HFF-Myc (cell line): ENCODE data around the gene JTB.

ENCODE experiments used
- DNase-seq: peaks from one replicate; pipeline ENCODE4 v3.0.0-alpha.2; 2011; ENCODE audit warnings: low read depth; ENCODE audit errors: extremely low read depth
- H3K4me3 ChIP-seq: replicated peaks from 2 replicates; pipeline ENCODE4 v1.5.1; 2011; ENCODE audit warnings: low read depth, mild to moderate bottlenecking, control low read depth, low read length
- TF ChIP-seq, protein P1 (sequence below): IDR thresholded peaks from 2 replicates; pipeline ENCODE4 v1.5.1; 2012; ENCODE audit warnings: mild to moderate bottlenecking, low read depth, low read length, control low read depth; ENCODE audit errors: missing control alignments

Gene JTB

GRCh38 chr1:153932156-153933131, 45.0 kb downstream of the JTB start:
- H3K4me3 ChIP-seq: no peak overlapping the region
- TF ChIP-seq, protein P1, sequence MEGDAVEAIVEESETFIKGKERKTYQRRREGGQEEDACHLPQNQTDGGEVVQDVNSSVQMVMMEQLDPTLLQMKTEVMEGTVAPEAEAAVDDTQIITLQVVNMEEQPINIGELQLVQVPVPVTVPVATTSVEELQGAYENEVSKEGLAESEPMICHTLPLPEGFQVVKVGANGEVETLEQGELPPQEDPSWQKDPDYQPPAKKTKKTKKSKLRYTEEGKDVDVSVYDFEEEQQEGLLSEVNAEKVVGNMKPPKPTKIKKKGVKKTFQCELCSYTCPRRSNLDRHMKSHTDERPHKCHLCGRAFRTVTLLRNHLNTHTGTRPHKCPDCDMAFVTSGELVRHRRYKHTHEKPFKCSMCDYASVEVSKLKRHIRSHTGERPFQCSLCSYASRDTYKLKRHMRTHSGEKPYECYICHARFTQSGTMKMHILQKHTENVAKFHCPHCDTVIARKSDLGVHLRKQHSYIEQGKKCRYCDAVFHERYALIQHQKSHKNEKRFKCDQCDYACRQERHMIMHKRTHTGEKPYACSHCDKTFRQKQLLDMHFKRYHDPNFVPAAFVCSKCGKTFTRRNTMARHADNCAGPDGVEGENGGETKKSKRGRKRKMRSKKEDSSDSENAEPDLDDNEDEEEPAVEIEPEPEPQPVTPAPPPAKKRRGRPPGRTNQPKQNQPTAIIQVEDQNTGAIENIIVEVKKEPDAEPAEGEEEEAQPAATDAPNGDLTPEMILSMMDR: no peak
- DNase-seq: no peak

DNA sequence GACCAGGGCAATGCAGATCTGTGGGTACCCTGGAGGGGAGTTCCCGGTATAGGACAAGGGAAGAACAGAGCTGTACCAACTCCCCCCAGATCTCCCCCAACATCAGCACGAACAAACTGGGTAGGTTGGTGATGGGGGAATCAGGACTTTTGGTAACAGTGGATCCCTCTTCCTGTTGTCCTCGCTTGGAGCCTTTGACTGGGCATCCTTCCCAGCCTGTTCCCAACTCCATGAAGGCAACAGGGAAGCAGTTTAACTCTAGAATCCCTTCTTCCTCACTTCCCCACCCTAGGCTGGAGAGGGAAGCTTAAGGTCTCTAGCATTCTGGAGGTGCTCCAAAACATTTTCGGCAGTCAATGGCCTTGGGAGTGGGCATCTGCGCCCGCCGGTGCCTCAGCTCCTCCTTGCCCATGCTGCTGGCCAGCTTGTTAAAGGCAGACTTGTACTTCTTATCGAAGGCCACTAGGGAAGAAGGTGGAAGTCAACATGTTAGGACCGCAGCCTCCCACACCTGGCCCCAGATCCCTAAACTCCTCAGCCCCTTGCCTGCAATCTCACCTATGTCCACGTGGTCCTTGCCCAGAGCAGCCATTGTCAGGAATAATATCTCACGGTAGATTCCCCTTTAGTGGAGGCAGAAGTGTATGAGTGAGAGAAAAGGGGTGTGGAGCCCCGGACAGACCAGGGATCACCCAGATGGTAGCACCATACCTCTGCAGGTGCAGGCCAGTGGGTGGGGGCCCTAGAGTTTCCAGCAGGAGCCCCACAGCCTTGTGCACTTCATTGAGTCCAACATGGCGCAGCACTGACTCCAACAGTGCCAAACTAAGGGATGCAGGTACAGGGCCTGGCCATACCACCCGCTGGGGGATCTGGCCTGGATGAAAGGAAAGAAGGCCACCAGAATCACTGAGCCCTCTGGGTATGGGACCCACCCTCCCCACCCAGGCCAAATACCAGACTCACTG, 47.2 kb downstream of the JTB start:
- TF ChIP-seq, protein P1: no peak
- no peak overlapping the region for H3K4me3 ChIP-seq
- no peak for DNase-seq

GRCh38 chr1:153929426-153929825, 48.0 kb downstream of the JTB start:
- TF ChIP-seq, protein P1: no peak
- no peak for DNase-seq
- H3K4me3 ChIP-seq: no peak overlapping the region

DNA sequence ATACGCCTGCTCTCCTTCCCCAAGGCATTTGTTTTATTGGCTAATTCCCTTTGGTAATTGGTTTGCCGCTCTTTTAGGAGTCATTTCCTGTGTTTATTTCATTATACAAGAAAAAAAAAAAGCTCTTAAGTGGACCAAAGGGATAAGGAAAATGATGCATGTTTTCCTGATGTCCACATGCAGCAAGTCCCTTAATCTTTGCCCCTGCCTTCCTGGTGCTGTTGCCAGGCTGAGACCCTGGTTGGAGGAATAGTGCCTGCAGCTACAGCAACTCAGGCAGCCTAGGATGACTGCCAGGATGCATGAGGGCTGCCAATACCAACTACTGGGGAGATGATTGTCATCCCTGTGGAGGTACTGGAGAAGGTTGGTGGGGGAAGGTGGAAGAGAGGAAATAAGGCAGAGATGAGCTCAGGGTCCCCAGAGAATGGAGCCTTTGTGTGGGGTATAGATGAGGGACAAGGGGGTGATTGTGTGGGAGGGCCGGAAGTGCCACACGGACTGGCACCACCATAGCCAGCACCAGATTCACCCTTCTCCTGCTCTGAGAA, 48.6 kb downstream of the JTB start:
- H3K4me3 ChIP-seq: no peak overlapping the region
- TF ChIP-seq, protein P1: no peak
- no peak for DNase-seq

DNA sequence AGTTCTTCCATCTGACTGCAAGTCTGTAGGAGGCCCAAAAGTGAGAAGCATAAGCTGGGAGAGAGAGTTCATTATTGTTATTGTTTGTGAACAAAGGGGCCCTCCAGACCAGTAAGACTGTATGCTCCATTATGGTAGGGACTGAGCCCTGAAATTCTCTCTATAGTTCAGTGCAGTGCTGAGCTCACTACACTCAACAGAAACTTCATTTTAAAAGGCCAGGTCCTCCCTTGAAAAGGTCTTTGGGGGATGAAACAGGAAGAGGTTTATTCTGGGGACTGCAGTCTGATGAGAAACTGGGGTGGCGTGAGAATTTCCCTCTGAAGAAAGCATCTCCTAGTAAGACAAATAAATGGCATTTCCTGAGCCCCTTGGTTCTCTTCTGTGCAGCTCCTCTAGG, 49.2 kb downstream of the JTB start:
- no peak overlapping the region for H3K4me3 ChIP-seq

DNA sequence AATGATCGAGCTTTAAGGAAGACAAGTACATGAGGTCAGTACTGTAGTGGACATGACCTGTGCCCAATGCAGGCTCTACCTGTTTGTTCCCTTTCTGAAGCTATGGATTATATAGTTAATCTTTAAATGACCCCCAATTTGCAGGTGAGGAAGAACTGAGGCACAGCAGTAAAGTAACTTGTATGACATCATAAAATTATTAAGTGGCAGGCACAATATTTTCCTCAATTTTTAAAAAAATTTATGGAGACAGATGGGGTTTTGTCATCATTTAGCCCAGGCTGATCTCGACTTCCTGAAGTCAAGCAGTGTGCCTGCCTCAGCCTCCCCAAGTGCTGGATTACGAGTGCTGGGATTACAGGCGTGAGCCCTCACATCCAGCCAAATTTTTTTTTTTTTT, 51.1 kb downstream of the JTB start:
- H3K4me3 ChIP-seq: no peak overlapping the region
- no peak for DNase-seq
- TF ChIP-seq, protein P1: no peak

More for the DNA sequence above, 49.2 kb downstream of the JTB start:
- TF ChIP-seq, protein P1: no peak
- DNase-seq: no peak
